Left ventricle myocardium inferior (tissue), 1 donor: ENCODE data around the gene PPP2R5E. TPM values are rescaled to one million over a fixed set of nuclear protein-coding genes. Genes with fewer than 3 reads are reported as not detected.
A peak's percentile ranks its signal among the peaks of the same experiment; 100 is the strongest.
"Not testable (repeated sequence)": the region's sequence is repeated elsewhere in the genome, so short reads cannot be mapped to it uniquely, and the experiment has no call there.

Experiments used
- DNase-seq: peaks from one replicate; pipeline ENCODE4 v3.0.0-alpha.2; 2020
- H3K27ac ChIP-seq: fragments of 200-600 bp; replicated peaks from 2 replicates; pipeline ENCODE4 v1.8.0; 2021
- H3K27me3 ChIP-seq: fragments of 200-600 bp; 2 replicates; pipeline ENCODE4 v1.8.0; 2021; ENCODE audit warnings: low read depth
- H3K36me3 ChIP-seq: fragments of 200-600 bp; 2 replicates; pipeline ENCODE4 v1.8.0; 2021
- H3K4me1 ChIP-seq: fragments of 200-600 bp; 2 replicates; pipeline ENCODE4 v1.8.0; 2021
- H3K4me3 ChIP-seq: fragments of 200-600 bp; 2 replicates; pipeline ENCODE4 v1.8.0; 2021; ENCODE audit warnings: mild to moderate bottlenecking, moderate library complexity
- H3K9me3 ChIP-seq: fragments of 200-600 bp; replicated peaks from 2 replicates; pipeline ENCODE4 v1.8.0; 2021
- intact Hi-C: fragments of 100-400 bp; cut with micrococcal nuclease; formaldehyde crosslinking; loops from one replicate; pipeline ENCODE4 v1.11.0; 2022
- total RNA-seq: library from RNA; stranded (reverse); fragmentation: NEBNext Ultra II Directional; extraction: Animal tissue kit (Norgen Biotek cat#: 25700); gene quantifications from one replicate; pipeline ENCODE4 v1.2.1, GENCODE V29; 2021
- TF ChIP-seq, protein P1 (sequence below): fragments of 200-600 bp; IDR thresholded peaks from 2 replicates; pipeline ENCODE4 v1.8.0; 2021; ENCODE audit warnings: antibody characterized with exemption, mild to moderate bottlenecking, borderline replicate concordance
- donor health status: DM: no; HTN: yes; CAD: no; lungs with severe emphysema.

The PPP2R5E gene
- total RNA-seq, 1 donor from 2014 or later = 34.5 TPM

DNA sequence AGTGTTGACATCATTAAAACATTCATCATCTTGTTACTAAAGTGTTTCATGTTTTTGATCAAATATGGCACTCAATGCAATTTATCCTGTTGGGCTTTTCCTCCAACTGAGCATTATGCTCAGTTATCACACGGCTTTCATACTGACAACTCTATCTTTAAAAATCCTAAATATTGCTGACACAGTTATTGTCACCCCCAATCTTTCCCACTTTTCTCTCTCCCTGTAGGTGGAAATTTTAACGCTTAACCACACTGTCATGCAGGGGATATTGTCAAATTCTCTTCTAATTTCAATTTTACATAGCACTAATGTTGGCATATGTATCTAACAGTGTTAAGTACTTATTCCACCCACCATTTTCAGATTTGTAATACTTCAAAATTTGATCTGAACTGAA lies 164.7 kb downstream of the PPP2R5E start:
- no peaks in the 10 kb centered on the region for H3K4me1 ChIP-seq
- intact Hi-C loops = no loop called here
- no peaks in the 10 kb centered on the region for H3K9me3 ChIP-seq
- H3K27me3 ChIP-seq = no peaks in the 10 kb centered on the region
- H3K4me3 ChIP-seq = no peak overlapping the region
- H3K36me3 ChIP-seq = peaks cover 53% of the 10 kb centered on the region
- DNase-seq = no peak
- H3K27ac ChIP-seq = no peak overlapping the region
- TF ChIP-seq, protein P1, sequence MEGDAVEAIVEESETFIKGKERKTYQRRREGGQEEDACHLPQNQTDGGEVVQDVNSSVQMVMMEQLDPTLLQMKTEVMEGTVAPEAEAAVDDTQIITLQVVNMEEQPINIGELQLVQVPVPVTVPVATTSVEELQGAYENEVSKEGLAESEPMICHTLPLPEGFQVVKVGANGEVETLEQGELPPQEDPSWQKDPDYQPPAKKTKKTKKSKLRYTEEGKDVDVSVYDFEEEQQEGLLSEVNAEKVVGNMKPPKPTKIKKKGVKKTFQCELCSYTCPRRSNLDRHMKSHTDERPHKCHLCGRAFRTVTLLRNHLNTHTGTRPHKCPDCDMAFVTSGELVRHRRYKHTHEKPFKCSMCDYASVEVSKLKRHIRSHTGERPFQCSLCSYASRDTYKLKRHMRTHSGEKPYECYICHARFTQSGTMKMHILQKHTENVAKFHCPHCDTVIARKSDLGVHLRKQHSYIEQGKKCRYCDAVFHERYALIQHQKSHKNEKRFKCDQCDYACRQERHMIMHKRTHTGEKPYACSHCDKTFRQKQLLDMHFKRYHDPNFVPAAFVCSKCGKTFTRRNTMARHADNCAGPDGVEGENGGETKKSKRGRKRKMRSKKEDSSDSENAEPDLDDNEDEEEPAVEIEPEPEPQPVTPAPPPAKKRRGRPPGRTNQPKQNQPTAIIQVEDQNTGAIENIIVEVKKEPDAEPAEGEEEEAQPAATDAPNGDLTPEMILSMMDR = no peak

- H3K36me3 ChIP-seq = peaks cover 36% of the 10 kb centered on the region
- intact Hi-C loops = no loop called here
- TF ChIP-seq, protein P1 = no peak
- no peaks in the 10 kb centered on the region for H3K27me3 ChIP-seq
- no peak overlapping the region for H3K27ac ChIP-seq
- no peaks in the 10 kb centered on the region for H3K9me3 ChIP-seq
- no peaks in the 10 kb centered on the region for H3K4me1 ChIP-seq
- H3K4me3 ChIP-seq = no peak overlapping the region
- no peak for DNase-seq
Measured at GRCh38 chr14:63375769-63376168, 167.4 kb downstream of the PPP2R5E start.

DNA sequence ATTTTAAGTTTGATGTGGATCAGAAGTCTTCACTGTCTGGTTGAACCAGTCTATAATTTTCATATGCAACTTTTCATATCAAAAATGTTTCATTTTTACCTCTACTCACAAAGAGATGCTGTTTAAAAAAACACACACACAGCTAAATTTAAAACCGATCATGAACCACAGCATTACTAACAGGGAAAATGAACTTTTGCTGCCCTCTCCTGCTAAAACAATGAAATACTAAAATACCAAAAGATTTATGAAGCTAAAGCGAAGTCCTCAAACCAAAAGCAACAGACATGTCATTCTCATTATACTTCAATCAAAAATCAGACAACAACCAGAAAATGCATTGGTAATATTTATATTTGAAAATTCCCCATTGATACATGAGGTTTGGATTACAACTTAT lies 171.6 kb downstream of the PPP2R5E start:
- H3K27me3 ChIP-seq, H3K27ac ChIP-seq, H3K4me3 ChIP-seq, DNase-seq, H3K4me1 ChIP-seq, intact Hi-C loops: not testable (repeated sequence)
- peaks cover 19% of the 10 kb centered on the region for H3K9me3 ChIP-seq
- TF ChIP-seq, protein P1 = peak; percentile 18
- peaks cover 28% of the 10 kb centered on the region for H3K36me3 ChIP-seq

DNA sequence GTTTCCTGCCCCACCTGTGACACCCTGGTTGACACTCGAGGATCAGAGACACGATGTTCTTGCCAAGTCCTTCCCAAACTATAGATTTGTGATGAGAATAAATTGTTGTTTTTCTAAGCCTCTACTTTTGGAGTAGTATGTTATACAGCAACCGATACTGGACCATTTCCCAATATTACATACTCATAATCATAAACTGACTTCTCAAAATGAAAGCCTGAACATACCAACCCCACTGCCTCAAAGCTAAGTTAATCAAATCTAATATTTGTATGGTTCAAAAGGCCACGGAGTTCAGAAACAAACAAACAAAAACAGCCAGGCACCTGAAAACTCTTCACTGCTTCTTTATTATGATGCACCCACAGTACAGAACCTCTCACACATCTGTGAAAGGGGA lies 172.1 kb downstream of the PPP2R5E start:
- Histone ChIP-seq H3K27me3 (no peaks in the 10 kb centered on the region), H3K9me3 (peaks cover 19% of the 10 kb centered on the region), H3K27ac (no peak overlapping the region), H3K4me1 (no peaks in the 10 kb centered on the region), H3K4me3 (no peak overlapping the region), H3K36me3 (peaks cover 28% of the 10 kb centered on the region)
- DNase-seq = no peak
- intact Hi-C loops = no loop called here
- TF ChIP-seq, protein P1 = no peak

DNA sequence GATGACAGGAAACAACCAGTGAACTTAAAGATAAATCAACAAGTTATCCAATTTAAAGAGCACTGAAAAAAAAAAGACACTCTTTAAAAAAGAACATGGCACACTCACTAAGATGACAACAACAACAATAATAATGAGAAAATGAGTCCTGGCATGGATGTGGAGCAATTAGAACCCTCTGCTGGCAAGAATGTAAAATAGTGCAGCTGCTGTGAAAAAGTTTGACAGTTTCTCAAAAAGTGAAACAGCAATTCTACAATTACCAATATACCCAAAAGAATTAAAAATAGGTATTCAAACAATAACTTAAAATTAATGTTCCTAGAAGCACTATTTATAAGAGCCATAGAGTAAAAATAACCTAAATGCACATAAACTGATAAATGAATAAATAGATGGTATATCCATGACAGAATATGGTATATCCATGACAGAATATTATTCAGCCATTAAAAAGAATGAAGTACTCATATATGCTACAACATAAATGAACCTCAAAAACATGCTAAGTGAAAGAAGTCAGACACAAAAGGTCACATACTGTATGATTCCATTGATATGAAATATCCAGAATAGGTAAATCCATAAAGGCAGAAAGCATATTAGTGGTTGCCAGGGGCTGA lies 175.3 kb downstream of the PPP2R5E start:
- intact Hi-C loops = no loop called here
- H3K27me3 ChIP-seq = no peaks in the 10 kb centered on the region
- no peak for DNase-seq

More for the DNA sequence above, 175.3 kb downstream of the PPP2R5E start:
- Histone ChIP-seq H3K36me3 (peaks cover 9% of the 10 kb centered on the region), H3K9me3 (peaks cover 33% of the 10 kb centered on the region), H3K4me1 (no peaks in the 10 kb centered on the region), H3K4me3 (no peak overlapping the region), H3K27ac (no peak overlapping the region)
- TF ChIP-seq, protein P1 = no peak
